ENCODE data around the gene PFKL. TPM values are rescaled to one million over a fixed set of nuclear protein-coding genes. Genes with fewer than 3 reads are reported as not detected.

Gene PFKL
- total and polyA plus RNA-seq, 12 donors, result 16.6 to 123 (median 94.1) TPM

- H3K4me1 ChIP-seq (replicated peaks in 1 of 2), result peaks cover 5 to 8% of the 10 kb centered on the region in 2 donors
- no peaks in the 10 kb centered on the region for H3K36me3 ChIP-seq (replicated peaks in 1 of 2)
- WGBS, 4 donors, result 75 to 83% (median 77%) methylated on average over 9 to 17 of the region's 17 CpGs
- TF ChIP-seq CTCF (IDR thresholded peaks at IDR 0.05) (no peak), POLR2A (IDR thresholded peaks at IDR 0.05) (no peak)
- H3K9me3 ChIP-seq (replicated peaks in 1 of 3), result no peaks in the 10 kb centered on the region
- intact Hi-C loops (cut with DNase I), result loop anchor here in 1 of 2 donors (10.0 kb wide), 1 partner anchor 110 kb away; the partner anchor contains the start of gene LRRC3
- H3K27ac ChIP-seq, result no peak overlapping the region
- H3K27me3 ChIP-seq, result peaks cover 11% of the 10 kb centered on the region
- no peak for DNase-seq
- H3K4me3 ChIP-seq, result no peak overlapping the region
Observed at GRCh38 chr21:44344541-44345183, 44.8 kb downstream of the PFKL start.

GRCh38 chr21:44345495-44345894, 45.6 kb downstream of the PFKL start:
- TF ChIP-seq POLR2A (IDR thresholded peaks at IDR 0.05) (no peak), CTCF (IDR thresholded peaks at IDR 0.05) (no peak)
- DNase-seq, result no peak
- intact Hi-C loops (cut with DNase I), result loop anchor here in 1 of 2 donors (10.0 kb wide), 1 partner anchor 109 kb away; the partner anchor contains the start of gene LRRC3
- no peaks in the 10 kb centered on the region for H3K36me3 ChIP-seq (replicated peaks in 1 of 2)
- H3K4me1 ChIP-seq (replicated peaks in 1 of 2), result no peaks in the 10 kb centered on the region
- H3K27me3 ChIP-seq, result peaks cover 16% of the 10 kb centered on the region
- H3K4me3 ChIP-seq, result no peak overlapping the region
- no peak overlapping the region for H3K27ac ChIP-seq
- H3K9me3 ChIP-seq (replicated peaks in 1 of 3), result no peaks in the 10 kb centered on the region
- WGBS, 4 donors, result 59 to 77% (median 66%) methylated on average over 8 to 11 of the region's 11 CpGs

- no peak for TF ChIP-seq CTCF (IDR thresholded peaks at IDR 0.05)
- no peak for TF ChIP-seq POLR2A (IDR thresholded peaks at IDR 0.05)
- Histone ChIP-seq H3K36me3 (replicated peaks in 1 of 2) (no peaks in the 10 kb centered on the region), H3K27ac (no peak overlapping the region), H3K4me3 (no peak overlapping the region), H3K4me1 (replicated peaks in 1 of 2) (no peaks in the 10 kb centered on the region), H3K27me3 (peaks cover 32% of the 10 kb centered on the region), H3K9me3 (replicated peaks in 1 of 3) (no peaks in the 10 kb centered on the region)
- WGBS, 4 donors, result 61 to 74% (median 67%) methylated on average over 20 to 22 of the region's 22 CpGs
- no peak for DNase-seq
- intact Hi-C loops (cut with DNase I), result loop anchor here in 1 of 2 donors (10.0 kb wide), 1 partner anchor 107 kb away; the partner anchor contains the start of gene LRRC3
Observed at GRCh38 chr21:44347911-44348451, 48.1 kb downstream of the PFKL start.

- H3K9me3 ChIP-seq (replicated peaks in 1 of 3), result no peaks in the 10 kb centered on the region
- 90 to 98% (median 93%) methylated on average over 15 to 19 of the region's 19 CpGs for WGBS, 4 donors
- TF ChIP-seq POLR2A (IDR thresholded peaks at IDR 0.05), result no peak
- TF ChIP-seq CTCF (IDR thresholded peaks at IDR 0.05), result no peak
- H3K4me1 ChIP-seq (replicated peaks in 1 of 2), result no peaks in the 10 kb centered on the region
- H3K27me3 ChIP-seq, result peaks cover 32% of the 10 kb centered on the region
- no peak overlapping the region for H3K27ac ChIP-seq
- intact Hi-C loops (cut with DNase I), result loop anchor here in 1 of 2 donors (10.0 kb wide), 1 partner anchor 106 kb away; the partner anchor contains the start of gene LRRC3
- H3K4me3 ChIP-seq, result no peak overlapping the region
- DNase-seq, result no peak
- no peaks in the 10 kb centered on the region for H3K36me3 ChIP-seq (replicated peaks in 1 of 2)
Observed at GRCh38 chr21:44348861-44349260, 49.0 kb downstream of the PFKL start.

Data from adrenal gland (tissue), 12 donors.